Right lobe of liver (tissue), 4 donors: ENCODE results near the gene MSMP.

Experiments
- CTCF ChIP-seq, 4 donors: fragments of 200-600 bp in 3 of 4; fragments of 450-650 bp in 1 of 4; IDR thresholded peaks; one replicate each; pipeline versions ENCODE4 v1.5.1 to v1.8.0; 2016 to 2022; ENCODE audit warnings: antibody characterized with exemption in 4 of 4, mild to moderate bottlenecking in 2 of 4
- POLR2A ChIP-seq: fragments of 450-650 bp; IDR thresholded peaks from one replicate; pipeline ENCODE4 v1.6.1; 2017; ENCODE audit warnings: antibody characterized with exemption, mild to moderate bottlenecking
- donor health status: DM: no; HTN: no; CAD: no.
- donor health status: DM: no; HTN: no; CAD: no.
- donor health status: DM: no; HTN: yes; CAD: no.

- TF ChIP-seq CTCF (IDR thresholded peaks at IDR 0.05), result no peak
- TF ChIP-seq POLR2A, result no peak
Measured at GRCh38 chr9:35763181-35763580, 9.1 kb upstream of the MSMP start.
